ENCODE data around the gene ZFC3H1. TPM values are rescaled to one million over a fixed set of nuclear protein-coding genes. Genes with fewer than 3 reads are reported as not detected.

The ZFC3H1 gene
- total and polyA plus RNA-seq, 2 of the 13 experiments (the other 11 are each of a cell fraction or from before 2014, with no cell fraction given), result 17.1 to 38.3 TPM

GRCh38 chr12:71694099-71694820 is 30.6 kb upstream of the ZFC3H1 start:
- intact Hi-C loops (cut with micrococcal nuclease; ENCODE audit: unreplicated experiment) (no loop called here), in situ Hi-C loops (cut with HindIII; ENCODE audit: extremely low pct_ligation_motif_present, low pct_unique_long_range_greater_than_20kb) (no loop called here)
- H4K20me1 ChIP-seq (ENCODE audit: insufficient read depth, low read length), result no peaks in the 10 kb centered on the region
- no peaks in the 10 kb centered on the region for H3K79me2 ChIP-seq (ENCODE audit: insufficient read depth, low read length)
- no TSS peak for BruUV-seq (replicated peaks)
- no peaks in the 10 kb centered on the region for H3K9me3 ChIP-seq (ENCODE audit: low read length)
- DNase-seq (ENCODE audit: low spot score), result no peak
- H3K9ac ChIP-seq (ENCODE audit: insufficient read depth, low read depth, low read length), result no peak overlapping the region
- H3K27ac ChIP-seq (ENCODE audit: extremely low read length, insufficient read depth, low read length), result no peak overlapping the region
- POLR2A ChIA-PET, result interaction anchor here (2.0 kb wide), 1 partner anchor 8 kb away, joined by 14 read pairs; the partner anchor contains the start of gene TMEM19
- no peak for FAIRE-seq
- peaks cover 21% of the 10 kb centered on the region for H3K4me1 ChIP-seq (ENCODE audit: insufficient read depth, low read length)
- peaks cover under 1 to 16% of the 10 kb centered on the region in 2 experiments; a peak in 3 of 5 replicates for H3K36me3 ChIP-seq (replicated peaks in 1 of 2; ENCODE audit: control insufficient read depth in 1 of 2, insufficient read depth in 2 of 2, low read length in 2 of 2)
- no peak overlapping the region for H2AFZ ChIP-seq (ENCODE audit: low read length)
- no peaks in the 10 kb centered on the region for H3K27me3 ChIP-seq (ENCODE audit: control insufficient read depth in 1 of 2, insufficient read depth in 2 of 2, low read length in 2 of 2)
- CTCF ChIA-PET (ENCODE audit: low intra/inter-chr PET ratio, low total read pairs), result no interaction called here
- no peak overlapping the region for H3K4me2 ChIP-seq (ENCODE audit: low read depth, low read length)
- H3K4me3 ChIP-seq (replicated peaks in 1 of 3; ENCODE audit: insufficient read depth in 1 of 3, low read depth in 2 of 3, low read length in 3 of 3), result no peak overlapping the region
- 84% methylated on average over 1 of the region's 1 CpG for WGBS (ENCODE audit: low lambda C conversion rate)
- peak; percentile 48 for ATAC-seq
- no peak for TF ChIP-seq TP53 (CRISPR knock-in tag; conservative IDR thresholded peaks at IDR 0.05)
- no peak for TF ChIP-seq NFAT5 (CRISPR knock-in tag; IDR thresholded peaks at IDR 0.05)
- no peak for TF ChIP-seq RBM22 (optimal IDR thresholded peaks at IDR 0.05; ENCODE audit: low read length)
- no peak for TF ChIP-seq ZNF589 (CRISPR knock-in tag; conservative IDR thresholded peaks at IDR 0.05)
- no peak for TF ChIP-seq IKZF5 (CRISPR knock-in tag; IDR thresholded peaks at IDR 0.05)
- no peak for TF ChIP-seq ZNF672 (CRISPR knock-in tag; IDR thresholded peaks at IDR 0.05)
- TF ChIP-seq HOXA3 (CRISPR knock-in tag; IDR thresholded peaks at IDR 0.05), result no peak
- no peak for TF ChIP-seq ZKSCAN5 (CRISPR knock-in tag; IDR thresholded peaks at IDR 0.05)
- no peak for TF ChIP-seq NR2F1 (CRISPR knock-in tag; IDR thresholded peaks at IDR 0.05)
- TF ChIP-seq SRSF4 (IDR thresholded peaks at IDR 0.05; ENCODE audit: low read depth, low read length, poor library complexity, severe bottlenecking), result no peak
- TF ChIP-seq ZNF503 (CRISPR knock-in tag; IDR thresholded peaks at IDR 0.05), result no peak
- no peak for TF ChIP-seq ZNF18 (CRISPR knock-in tag; IDR thresholded peaks at IDR 0.05; ENCODE audit: insufficient replicate concordance)
- no peak for TF ChIP-seq SRSF9 (IDR thresholded peaks at IDR 0.05; ENCODE audit: borderline replicate concordance, insufficient read depth, low read depth, low read length, poor library complexity, severe bottlenecking)

Measured in HepG2 (cell line).